Parathyroid adenoma (tissue), 2 donors: Measurements from ENCODE around the gene OAT.

ENCODE experiments used
- H2AFZ ChIP-seq: fragments of 300-600 bp; sonication (generic); one replicate; pipeline ENCODE4 v1.7.0; 2017; ENCODE audit warnings: antibody characterized with exemption, mild to moderate bottlenecking
- H3K27ac ChIP-seq: fragments of 300-600 bp; sonication (generic); one replicate; pipeline ENCODE4 v1.7.0; 2017
- H3K27me3 ChIP-seq: fragments of 300-600 bp; sonication (generic); one replicate; pipeline ENCODE4 v1.7.0; 2017; ENCODE audit warnings: low read length; ENCODE audit not compliant: control insufficient read depth, insufficient read depth
- H3K36me3 ChIP-seq: fragments of 300-600 bp; sonication (generic); one replicate; pipeline ENCODE4 v1.7.0; 2017; ENCODE audit warnings: low read length; ENCODE audit not compliant: control insufficient read depth, insufficient read depth
- H3K4me1 ChIP-seq: fragments of 300-600 bp; sonication (generic); one replicate; pipeline ENCODE4 v1.7.0; 2017; ENCODE audit warnings: control low read depth
- H3K4me2 ChIP-seq: fragments of 300-600 bp; sonication (generic); one replicate; pipeline ENCODE4 v1.7.0; 2017; ENCODE audit warnings: low read length
- H3K4me3 ChIP-seq: fragments of 300-600 bp; sonication (generic); one replicate; pipeline ENCODE4 v1.7.0; 2017; ENCODE audit warnings: low read depth, low read length
- H3K79me2 ChIP-seq: fragments of 300-600 bp; sonication (generic); one replicate; pipeline ENCODE4 v1.7.0; 2017; ENCODE audit warnings: control low read depth
- H3K9ac ChIP-seq: fragments of 300-600 bp; sonication (generic); one replicate; pipeline ENCODE4 v1.7.0; 2017; ENCODE audit warnings: mild to moderate bottlenecking
- H3K9me3 ChIP-seq: fragments of 300-600 bp; sonication (generic); one replicate; pipeline ENCODE4 v1.7.0; 2017; ENCODE audit warnings: low read length; ENCODE audit not compliant: control insufficient read depth
- CTCF ChIP-seq: fragments of 300-600 bp; sonication (generic); IDR thresholded peaks from one replicate; pipeline ENCODE4 v1.7.0; 2017; ENCODE audit warnings: antibody characterized with exemption, mild to moderate bottlenecking
- donor health status: primary hyperparathyroidism.

OAT gene

GRCh38 chr10:124433461-124433860 lies 14.7 kb upstream of the OAT start:
- no peak for TF ChIP-seq CTCF

GRCh38 chr10:124430077-124430476 lies 11.4 kb upstream of the OAT start:
- no peak for TF ChIP-seq CTCF
- H3K79me2 ChIP-seq, result no peaks in the 10 kb centered on the region
- H3K9me3 ChIP-seq, result no peaks in the 10 kb centered on the region
- no peak overlapping the region for H3K9ac ChIP-seq
- no peak overlapping the region for H3K4me3 ChIP-seq
- H3K27me3 ChIP-seq, result no peaks in the 10 kb centered on the region
- no peak overlapping the region for H3K27ac ChIP-seq
- no peak overlapping the region for H3K4me2 ChIP-seq
- no peaks in the 10 kb centered on the region for H3K36me3 ChIP-seq
- no peaks in the 10 kb centered on the region for H3K4me1 ChIP-seq
- H2AFZ ChIP-seq, result no peak overlapping the region

More at GRCh38 chr10:124433461-124433860, 14.7 kb upstream of the OAT start:
- no peaks in the 10 kb centered on the region for H3K4me1 ChIP-seq
- no peak overlapping the region for H3K9ac ChIP-seq
- H3K4me3 ChIP-seq, result no peak overlapping the region
- no peaks in the 10 kb centered on the region for H3K27me3 ChIP-seq
- no peaks in the 10 kb centered on the region for H3K36me3 ChIP-seq
- no peak overlapping the region for H3K27ac ChIP-seq
- no peak overlapping the region for H2AFZ ChIP-seq
- H3K79me2 ChIP-seq, result no peaks in the 10 kb centered on the region
- no peak overlapping the region for H3K4me2 ChIP-seq
- no peaks in the 10 kb centered on the region for H3K9me3 ChIP-seq

- H3K27me3 ChIP-seq, result no peaks in the 10 kb centered on the region
- TF ChIP-seq CTCF, result no peak
- H3K4me2 ChIP-seq, result no peak overlapping the region
- no peaks in the 10 kb centered on the region for H3K36me3 ChIP-seq
- no peaks in the 10 kb centered on the region for H3K9me3 ChIP-seq
- no peak overlapping the region for H3K4me3 ChIP-seq
- no peak overlapping the region for H3K9ac ChIP-seq
- no peak overlapping the region for H3K27ac ChIP-seq
- H2AFZ ChIP-seq, result no peak overlapping the region
- no peaks in the 10 kb centered on the region for H3K4me1 ChIP-seq
- no peaks in the 10 kb centered on the region for H3K79me2 ChIP-seq
Measured at GRCh38 chr10:124429576-124429975, 10.9 kb upstream of the OAT start.

GRCh38 chr10:124428207-124428777 lies 9.6 kb upstream of the OAT start:
- H3K36me3 ChIP-seq, result no peaks in the 10 kb centered on the region
- no peaks in the 10 kb centered on the region for H3K9me3 ChIP-seq
- H3K79me2 ChIP-seq, result no peaks in the 10 kb centered on the region
- TF ChIP-seq CTCF, result no peak
- H3K9ac ChIP-seq, result no peak overlapping the region
- no peaks in the 10 kb centered on the region for H3K27me3 ChIP-seq
- H2AFZ ChIP-seq, result no peak overlapping the region
- H3K27ac ChIP-seq, result no peak overlapping the region
- no peak overlapping the region for H3K4me2 ChIP-seq
- no peak overlapping the region for H3K4me3 ChIP-seq
- H3K4me1 ChIP-seq, result no peaks in the 10 kb centered on the region

GRCh38 chr10:124425227-124425962 lies 6.7 kb upstream of the OAT start:
- Histone ChIP-seq H3K4me1 (no peaks in the 10 kb centered on the region), H2AFZ (no peak overlapping the region), H3K36me3 (no peaks in the 10 kb centered on the region), H3K9ac (no peak overlapping the region), H3K27me3 (no peaks in the 10 kb centered on the region), H3K27ac (no peak overlapping the region), H3K4me2 (no peak overlapping the region), H3K79me2 (no peaks in the 10 kb centered on the region), H3K9me3 (no peaks in the 10 kb centered on the region), H3K4me3 (no peak overlapping the region)
- no peak for TF ChIP-seq CTCF
